ENCODE data around the gene ATP11A. TPM values are rescaled to one million over a fixed set of nuclear protein-coding genes. Genes with fewer than 3 reads are reported as not detected.

Gene ATP11A
- total and polyA plus RNA-seq, 9 of the 15 experiments (the other 6 are each of a cell fraction or from before 2014, with no cell fraction given), result 0.38 to 34.2 (median 4.2) TPM

GRCh38 chr13:112759053-112759452 lies 69.2 kb downstream of the ATP11A start:
- in situ Hi-C loops (cut with MboI), result no loop called here
- no peak overlapping the region for H3K4me2 ChIP-seq (ENCODE audit: insufficient read depth, low read length)
- TF ChIP-seq SNIP1 (IDR thresholded peaks at IDR 0.05; ENCODE audit: low read depth) (no peak), TRIM25 (IDR thresholded peaks at IDR 0.05; ENCODE audit: borderline replicate concordance) (no peak), SRSF1 (IDR thresholded peaks at IDR 0.05; ENCODE audit: low read depth, low read length) (no peak), ZNF609 (CRISPR knock-in tag; IDR thresholded peaks at IDR 0.05; ENCODE audit: borderline replicate concordance) (no peak), POLR2G (IDR thresholded peaks at IDR 0.05; ENCODE audit: low read depth, low read length) (no peak), ID3 (CRISPR knock-in tag; IDR thresholded peaks at IDR 0.05) (no peak), ID3 (tag; IDR thresholded peaks at IDR 0.05) (no peak), NFATC3 (IDR thresholded peaks at IDR 0.05) (no peak), ZNF507 (tag; conservative IDR thresholded peaks at IDR 0.05) (no peak), CBFA2T3 (IDR thresholded peaks at IDR 0.05) (no peak), RNF219 (CRISPR knock-in tag; IDR thresholded peaks at IDR 0.05) (no peak), POLR3G (IDR thresholded peaks at IDR 0.05; ENCODE audit: extremely low read depth, insufficient read length, insufficient replicate concordance) (no peak)
- ChIA-PET POLR2A (no interaction called here), CTCF (ENCODE audit: low intra/inter-chr PET ratio) (no interaction called here)
- no peak overlapping the region for H2AFZ ChIP-seq (ENCODE audit: low read depth, low read length)
- no TSS peak for BruUV-seq (replicated peaks)
- peaks cover 2% of the 10 kb centered on the region for H3K9me1 ChIP-seq (ENCODE audit: control insufficient read depth, insufficient read depth, low read length)
- no peak overlapping the region for H3K27ac ChIP-seq (ENCODE audit: extremely low read depth, low read depth, low read length)
- no peak for FAIRE-seq
- 89% methylated on average over 8 of the region's 9 CpGs for WGBS (ENCODE audit: insufficient coverage, low coverage, missing lambda C conversion rate)
- no peaks in the 10 kb centered on the region for H3K27me3 ChIP-seq (ENCODE audit: control insufficient read depth in 2 of 2, insufficient read depth in 2 of 2, low read length in 2 of 2)
- no peaks in the 10 kb centered on the region; the same call in 2 of the 3 replicates for H3K36me3 ChIP-seq (ENCODE audit: control insufficient read depth, insufficient read depth, low read length)
- no peak for ATAC-seq
- peaks cover 12 to 16% of the 10 kb centered on the region in 2 experiments; a peak in 4 of 5 replicates for H3K4me1 ChIP-seq (replicated peaks in 1 of 2; ENCODE audit: control insufficient read depth in 2 of 2, insufficient read depth in 2 of 2, low read length in 2 of 2)
- no peaks in the 10 kb centered on the region; the same call in 1 of the 3 replicates for H3K79me2 ChIP-seq (ENCODE audit: control insufficient read depth, insufficient read depth, low read length)
- intact Hi-C loops (cut with micrococcal nuclease), result no loop called here
- no peaks in the 10 kb centered on the region for H3K9me3 ChIP-seq (replicated peaks; ENCODE audit: control insufficient read depth, insufficient read depth, low read depth, low read length)
- H3K9ac ChIP-seq (ENCODE audit: insufficient read depth in 1 of 2, low read depth in 2 of 2, low read length in 2 of 2), result no peak overlapping the region
- H4K20me1 ChIP-seq (replicated peaks; ENCODE audit: control insufficient read depth, insufficient read depth, low read length), result peaks cover 13% of the 10 kb centered on the region
- H3K4me3 ChIP-seq, result no peak overlapping the region
- no peak for DNase-seq (ENCODE audit: extremely low read depth in 1 of 4, low spot score in 3 of 4)
